Breast epithelium (tissue), 4 donors: Measurements from ENCODE around the gene ODAD4. TPM values are rescaled to one million over a fixed set of nuclear protein-coding genes. Genes with fewer than 3 reads are reported as not detected.

Source experiments
- DNase-seq, 2 donors: peaks; one replicate each; pipeline ENCODE4 v3.0.0-alpha.2; 2019; ENCODE audit warnings: low spot score in 2 of 2
- H3K27ac ChIP-seq, 2 donors: fragments of 200-600 bp; sonication (generic) in 1 of 2; one replicate each; pipeline ENCODE4 v1.5.1; 2016 to 2019; ENCODE audit warnings: mild to moderate bottlenecking in 1 of 2
- H3K27me3 ChIP-seq, 2 donors: fragments of 200-600 bp; sonication (generic) in 1 of 2; one replicate each; pipeline versions ENCODE4 v1.5.1 to v1.6.0; 2017 to 2019; ENCODE audit warnings: control low read depth in 1 of 2, mild to moderate bottlenecking in 1 of 2
- H3K36me3 ChIP-seq: fragments of 200-600 bp; one replicate; pipeline ENCODE4 v1.5.1; 2019
- H3K4me1 ChIP-seq, 2 donors: fragments of 200-600 bp; sonication (generic); one replicate each; pipeline ENCODE4 v1.5.1; 2016 to 2019; ENCODE audit warnings: control low read depth in 1 of 2
- H3K4me3 ChIP-seq, 3 donors: fragments of 200-600 bp; sonication (generic); 1 replicate in 2 of 3; 2 replicates in 1 of 3; pipeline ENCODE4 v1.5.1; 2016 to 2019; ENCODE audit warnings: mild to moderate bottlenecking in 3 of 3, moderate library complexity in 2 of 3
- H3K9me3 ChIP-seq, 2 donors: fragments of 200-600 bp; sonication (generic) in 1 of 2; one replicate each; pipeline ENCODE4 v1.5.1; 2016 to 2019; ENCODE audit warnings: control low read depth in 1 of 2
- POLR2A ChIP-seq: fragments of 450-650 bp; IDR thresholded peaks from one replicate; pipeline ENCODE4 v1.6.1; 2016; ENCODE audit warnings: antibody characterized with exemption, mild to moderate bottlenecking, moderate library complexity
- POLR2AphosphoS5 ChIP-seq, 3 donors: sonication (generic); formaldehyde crosslinking; IDR thresholded peaks; one replicate each; pipeline ENCODE4 v1.6.1; 2017; ENCODE audit warnings: antibody characterized with exemption in 3 of 3
- intact Hi-C: fragments of 100-400 bp; cut with DNase I; formaldehyde crosslinking; loops from one replicate; pipeline ENCODE4 v1.15.1; 2023; ENCODE audit warnings: low total_unique reads
- total RNA-seq, 3 donors: library from RNA; depleted of rRNA; stranded (reverse); fragments of >200 nt; gene quantifications; one replicate each; pipeline ENCODE4 v1.1.0, GENCODE V29; 2016
- TF ChIP-seq, protein P1 (sequence below), 3 donors: fragments of 450-650 bp; IDR thresholded peaks; one replicate each; pipeline ENCODE4 v1.5.1; 2016 to 2017; ENCODE audit warnings: antibody characterized with exemption in 3 of 3, mild to moderate bottlenecking in 3 of 3, moderate library complexity in 3 of 3

The ODAD4 gene
- total RNA-seq, 3 donors from 2014 or later = 0.48 to 3.2 (median 1.6) TPM

DNA sequence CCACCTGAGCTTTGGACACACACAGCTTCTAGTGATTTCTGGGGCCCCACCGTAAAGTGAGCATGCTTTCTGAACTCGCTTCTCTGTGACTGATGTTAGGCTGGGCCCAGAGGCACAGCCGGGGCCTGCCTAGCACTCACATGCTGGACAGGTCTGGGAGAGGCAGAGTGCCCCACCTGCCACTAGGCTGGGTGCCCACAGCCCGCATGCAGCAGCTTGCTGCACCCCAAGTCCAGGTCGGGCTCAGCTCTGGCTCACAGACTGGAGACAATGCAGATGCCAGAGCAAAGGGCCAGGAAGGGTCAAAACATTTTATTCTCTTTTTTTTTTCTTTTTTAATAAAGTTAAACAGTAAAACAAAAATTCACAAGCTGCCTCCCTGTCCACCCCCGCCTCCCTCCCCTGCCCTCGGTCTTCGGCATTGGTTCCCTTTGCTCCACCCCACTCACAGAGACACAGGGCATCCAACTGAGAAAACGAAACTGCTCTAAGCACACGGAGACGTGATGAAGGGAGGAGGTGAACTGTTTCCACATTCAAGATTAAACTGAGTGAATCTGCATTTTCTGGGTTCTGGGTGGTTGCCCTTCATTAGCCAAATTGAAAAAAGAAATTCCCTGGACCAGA, 45.8 kb downstream of the ODAD4 start:
- no peak for DNase-seq
- TF ChIP-seq POLR2AphosphoS5 (IDR thresholded peaks at IDR 0.05) (no peak), POLR2A (no peak)
- TF ChIP-seq, protein P1, sequence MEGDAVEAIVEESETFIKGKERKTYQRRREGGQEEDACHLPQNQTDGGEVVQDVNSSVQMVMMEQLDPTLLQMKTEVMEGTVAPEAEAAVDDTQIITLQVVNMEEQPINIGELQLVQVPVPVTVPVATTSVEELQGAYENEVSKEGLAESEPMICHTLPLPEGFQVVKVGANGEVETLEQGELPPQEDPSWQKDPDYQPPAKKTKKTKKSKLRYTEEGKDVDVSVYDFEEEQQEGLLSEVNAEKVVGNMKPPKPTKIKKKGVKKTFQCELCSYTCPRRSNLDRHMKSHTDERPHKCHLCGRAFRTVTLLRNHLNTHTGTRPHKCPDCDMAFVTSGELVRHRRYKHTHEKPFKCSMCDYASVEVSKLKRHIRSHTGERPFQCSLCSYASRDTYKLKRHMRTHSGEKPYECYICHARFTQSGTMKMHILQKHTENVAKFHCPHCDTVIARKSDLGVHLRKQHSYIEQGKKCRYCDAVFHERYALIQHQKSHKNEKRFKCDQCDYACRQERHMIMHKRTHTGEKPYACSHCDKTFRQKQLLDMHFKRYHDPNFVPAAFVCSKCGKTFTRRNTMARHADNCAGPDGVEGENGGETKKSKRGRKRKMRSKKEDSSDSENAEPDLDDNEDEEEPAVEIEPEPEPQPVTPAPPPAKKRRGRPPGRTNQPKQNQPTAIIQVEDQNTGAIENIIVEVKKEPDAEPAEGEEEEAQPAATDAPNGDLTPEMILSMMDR (IDR thresholded peaks at IDR 0.05) = no peak
- peak overlapping the region; percentile 64 to 66 for H3K27ac ChIP-seq
- H3K27me3 ChIP-seq = no peaks in the 10 kb centered on the region
- intact Hi-C loops = no loop called here
- no peaks in the 10 kb centered on the region for H3K36me3 ChIP-seq
- peaks cover 11 to 17% of the 10 kb centered on the region in 2 donors for H3K4me1 ChIP-seq
- H3K9me3 ChIP-seq = no peaks in the 10 kb centered on the region
- peak overlapping the region in 1 of 3 donors; percentile 0 for H3K4me3 ChIP-seq

DNA sequence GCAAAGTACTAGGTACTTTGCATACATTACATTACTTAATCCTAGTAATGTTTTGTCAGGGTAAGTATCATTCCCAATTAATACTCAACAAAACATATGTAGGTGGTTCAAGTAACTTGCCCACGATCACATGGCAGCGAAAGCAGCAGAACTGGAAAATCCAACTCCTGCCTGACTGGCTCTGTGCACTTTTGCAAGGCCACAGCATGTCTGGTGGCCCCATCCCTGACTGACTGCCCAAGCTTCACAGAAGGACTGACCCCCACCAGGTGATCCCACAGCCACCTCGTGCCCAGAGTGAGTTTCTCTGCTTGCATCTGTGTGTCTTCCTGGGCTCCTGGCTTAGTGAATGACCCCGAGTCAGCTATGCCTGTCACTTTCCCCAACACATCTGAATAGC, 47.6 kb downstream of the ODAD4 start:
- peaks cover 5 to 6% of the 10 kb centered on the region in 2 donors for H3K4me1 ChIP-seq

DNA sequence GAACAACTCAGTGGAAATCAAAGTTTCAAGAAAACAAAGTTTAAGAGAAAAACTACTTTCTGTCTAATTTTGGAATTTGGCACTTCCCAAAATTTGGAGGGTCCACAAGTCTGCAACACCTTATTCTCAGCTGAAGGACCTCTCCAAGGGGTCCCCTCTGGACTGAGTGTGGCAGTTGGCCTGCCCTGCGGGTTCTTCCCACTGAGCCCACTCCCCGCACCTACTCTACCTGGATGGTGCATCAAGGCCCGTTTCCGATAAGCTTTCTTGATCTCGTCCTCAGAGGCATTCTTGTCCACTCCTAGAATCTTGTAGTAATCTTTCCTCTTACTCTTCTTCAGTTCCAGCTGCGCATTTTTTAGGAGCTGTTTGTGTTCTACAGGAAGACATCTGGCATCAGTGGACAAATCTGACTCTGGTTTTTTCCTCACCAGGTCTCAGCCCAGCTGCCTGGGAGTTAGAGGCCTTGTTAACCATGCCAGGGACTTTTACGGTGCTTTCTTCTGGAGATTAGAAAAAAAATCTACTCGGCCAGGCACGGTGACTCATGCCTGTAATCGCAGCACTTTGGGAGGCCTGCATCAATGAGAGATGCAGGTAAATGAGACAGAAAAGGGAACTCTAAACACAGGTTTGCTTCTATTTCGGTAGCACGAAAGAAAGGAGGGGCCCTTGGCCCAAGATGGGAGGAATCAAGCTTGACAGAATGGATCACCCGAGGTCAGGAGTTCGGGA, 51.8 kb downstream of the ODAD4 start:
- no peak for TF ChIP-seq POLR2AphosphoS5 (IDR thresholded peaks at IDR 0.05)
- no peak for TF ChIP-seq POLR2A
- TF ChIP-seq, protein P1 (IDR thresholded peaks at IDR 0.05) = no peak
- peaks cover 4% of the 10 kb centered on the region for H3K36me3 ChIP-seq
- intact Hi-C loops = no loop called here
- no peaks in the 10 kb centered on the region for H3K27me3 ChIP-seq
- H3K27ac ChIP-seq = no peak overlapping the region
- no peaks in the 10 kb centered on the region for H3K4me1 ChIP-seq
- H3K4me3 ChIP-seq = no peak overlapping the region
- H3K9me3 ChIP-seq = no peaks in the 10 kb centered on the region
- DNase-seq = no peak

More for the DNA sequence above, 47.6 kb downstream of the ODAD4 start:
- Histone ChIP-seq H3K9me3 (no peaks in the 10 kb centered on the region), H3K36me3 (no peaks in the 10 kb centered on the region), H3K27me3 (no peaks in the 10 kb centered on the region), H3K27ac (peak overlapping the region in 1 of 2 donors; percentile 43), H3K4me3 (no peak overlapping the region)
- intact Hi-C loops = no loop called here
- peak; percentile 46 to 69 for DNase-seq
- no peak for TF ChIP-seq POLR2A
- TF ChIP-seq POLR2AphosphoS5 (IDR thresholded peaks at IDR 0.05) = no peak

DNA sequence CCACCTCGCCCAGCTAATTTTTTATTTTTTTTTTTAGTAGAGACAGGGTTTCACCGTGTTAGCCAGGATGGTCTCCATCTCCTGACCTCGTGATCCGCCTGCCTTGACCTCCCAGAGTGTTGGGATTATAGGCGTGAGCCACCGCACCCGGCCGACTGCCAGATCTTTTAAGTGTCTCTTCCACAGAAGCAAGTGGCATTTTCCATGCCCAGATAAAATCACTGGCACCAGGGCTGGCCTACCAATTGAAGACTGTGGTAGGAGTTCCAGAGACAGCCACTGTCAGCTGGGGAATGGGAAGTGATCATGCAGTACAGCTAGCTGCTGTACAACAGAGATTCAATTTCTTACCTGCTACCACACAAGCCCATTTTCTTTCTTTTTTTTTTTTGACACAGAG, 54.0 kb downstream of the ODAD4 start:
- H3K9me3 ChIP-seq = no peaks in the 10 kb centered on the region
- no peak overlapping the region for H3K27ac ChIP-seq
- peaks cover 15% of the 10 kb centered on the region for H3K36me3 ChIP-seq
- no peaks in the 10 kb centered on the region for H3K4me1 ChIP-seq
- H3K27me3 ChIP-seq = no peaks in the 10 kb centered on the region
- intact Hi-C loops = no loop called here
- DNase-seq = no peak
- no peak overlapping the region for H3K4me3 ChIP-seq
- TF ChIP-seq, protein P1 (IDR thresholded peaks at IDR 0.05) = no peak
- TF ChIP-seq POLR2A (no peak), POLR2AphosphoS5 (IDR thresholded peaks at IDR 0.05) (no peak)

DNA sequence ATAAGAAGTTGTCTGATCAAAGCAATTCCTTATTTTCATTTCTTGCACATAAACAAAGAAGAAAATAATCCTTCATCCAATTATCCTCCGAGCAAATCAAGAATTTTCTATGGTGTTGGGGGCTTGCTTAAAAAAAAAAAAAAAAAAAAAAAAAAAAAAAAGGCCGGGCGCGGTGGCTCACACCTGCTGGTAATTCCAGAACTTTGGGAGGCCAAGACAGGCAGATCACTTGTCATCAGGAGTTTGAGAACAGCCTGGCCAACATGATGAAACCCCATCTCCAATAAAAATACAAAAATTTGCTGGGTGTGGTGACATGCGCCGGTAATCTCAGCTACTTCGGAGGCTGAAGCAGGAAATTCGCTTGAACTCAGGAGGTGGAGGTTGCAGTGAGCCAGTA, 55.5 kb downstream of the ODAD4 start:
- H3K4me3 ChIP-seq = no peak overlapping the region
- H3K4me1 ChIP-seq = no peaks in the 10 kb centered on the region
- H3K36me3 ChIP-seq = peaks cover 19% of the 10 kb centered on the region
- no peak for DNase-seq
- no peak for TF ChIP-seq POLR2A
- no peak for TF ChIP-seq POLR2AphosphoS5 (IDR thresholded peaks at IDR 0.05)
- TF ChIP-seq, protein P1 (IDR thresholded peaks at IDR 0.05) = no peak
- H3K27me3 ChIP-seq = no peaks in the 10 kb centered on the region
- intact Hi-C loops = no loop called here
- no peak overlapping the region for H3K27ac ChIP-seq
- no peaks in the 10 kb centered on the region for H3K9me3 ChIP-seq
